CD1c-positive myeloid dendritic cell (primary cell): ENCODE results near the gene LMF2.

Source experiments
- DNase-seq: peaks from one replicate; pipeline ENCODE4 v3.0.0-alpha.2; 2016; ENCODE audit errors: extremely low spot score

Gene LMF2, protein sequence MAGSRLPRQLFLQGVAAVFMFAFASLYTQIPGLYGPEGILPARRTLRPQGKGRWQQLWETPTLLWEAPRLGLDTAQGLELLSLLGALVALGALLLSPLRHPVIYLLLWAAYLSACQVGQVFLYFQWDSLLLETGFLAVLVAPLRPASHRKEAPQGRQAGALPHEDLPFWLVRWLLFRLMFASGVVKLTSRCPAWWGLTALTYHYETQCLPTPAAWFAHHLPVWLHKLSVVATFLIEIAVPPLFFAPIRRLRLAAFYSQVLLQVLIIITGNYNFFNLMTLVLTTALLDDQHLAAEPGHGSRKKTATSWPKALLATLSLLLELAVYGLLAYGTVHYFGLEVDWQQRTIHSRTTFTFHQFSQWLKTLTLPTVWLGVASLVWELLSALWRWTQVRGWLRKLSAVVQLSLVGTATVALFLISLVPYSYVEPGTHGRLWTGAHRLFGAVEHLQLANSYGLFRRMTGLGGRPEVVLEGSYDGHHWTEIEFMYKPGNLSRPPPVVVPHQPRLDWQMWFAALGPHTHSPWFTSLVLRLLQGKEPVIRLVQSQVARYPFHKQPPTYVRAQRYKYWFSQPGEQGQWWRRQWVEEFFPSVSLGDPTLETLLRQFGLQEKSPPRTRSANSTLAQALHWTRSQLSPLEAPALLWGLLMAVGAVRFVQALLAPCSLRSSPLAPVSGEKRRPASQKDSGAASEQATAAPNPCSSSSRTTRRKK

DNA sequence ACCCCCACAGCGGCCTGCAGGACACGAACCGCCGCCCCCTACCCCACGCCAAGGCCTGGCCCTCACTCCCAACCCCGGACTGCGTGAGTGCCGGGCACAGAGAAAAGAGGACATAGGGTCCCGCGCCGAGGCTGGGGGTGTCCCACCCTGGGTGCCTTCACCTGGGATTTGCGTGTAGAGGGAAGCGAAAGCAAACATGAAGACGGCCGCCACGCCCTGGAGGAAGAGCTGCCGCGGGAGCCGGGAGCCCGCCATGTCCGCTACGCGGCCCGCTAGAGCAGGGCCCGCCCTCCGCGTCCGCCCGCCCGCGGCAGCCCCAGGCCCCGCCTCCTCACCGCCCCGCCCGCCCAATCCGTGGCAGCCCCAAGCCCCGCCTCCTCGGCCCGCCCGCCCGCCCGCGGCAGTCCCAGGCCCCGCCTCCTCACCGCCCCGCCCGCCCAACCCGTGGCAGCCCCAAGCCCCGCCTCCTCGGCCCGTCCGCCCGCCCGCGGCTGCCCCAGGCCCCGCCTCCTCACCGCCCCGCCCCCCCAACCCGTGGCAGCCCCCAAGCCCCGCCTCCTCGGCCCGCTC, at the start of gene LMF2:
Gene LMF2 (minus strand): TSS at position 282 of the 570 bp plus-strand sequence. CDS start 27 bp downstream, at position 255.
- DNase-seq = no peak

DNA sequence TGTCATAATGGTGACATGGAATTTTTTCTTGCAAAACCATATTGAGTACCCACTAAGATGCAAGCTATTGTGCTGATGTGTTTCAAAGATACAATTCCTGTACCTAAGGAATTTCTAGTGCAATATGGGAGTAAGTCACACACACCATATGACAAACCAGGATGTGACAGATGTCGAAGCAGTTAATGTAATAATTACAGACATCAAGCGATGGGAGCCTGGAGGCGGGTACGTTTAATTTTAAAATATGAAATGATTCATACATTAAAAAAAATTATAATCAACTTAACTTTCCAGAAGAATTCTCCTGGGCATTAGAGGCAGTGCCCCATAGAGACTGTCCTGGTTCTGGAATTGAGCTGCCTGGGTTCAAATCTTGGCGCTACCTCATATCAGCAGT, 49.2 kb upstream of the LMF2 start:
- DNase-seq = no peak

DNA sequence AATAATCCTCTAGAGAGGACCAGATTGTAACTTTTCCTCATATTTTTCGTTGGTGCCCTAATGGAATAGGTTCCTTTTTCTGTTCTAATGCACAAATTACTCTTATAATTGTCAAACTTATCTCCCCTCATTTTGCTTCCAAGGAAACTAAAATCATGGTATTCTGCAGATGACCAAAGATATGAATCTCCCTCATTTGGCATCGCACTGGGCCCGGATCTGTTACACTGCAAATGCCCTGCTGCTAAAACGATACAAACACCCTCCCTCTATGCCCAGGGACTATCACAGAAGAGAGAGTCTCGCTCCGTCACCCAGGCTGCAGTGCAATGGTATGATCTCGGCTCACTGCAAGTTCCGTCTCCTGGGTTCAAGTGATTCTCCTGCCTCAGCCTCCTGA, 45.8 kb upstream of the LMF2 start:
- no peak for DNase-seq

DNA sequence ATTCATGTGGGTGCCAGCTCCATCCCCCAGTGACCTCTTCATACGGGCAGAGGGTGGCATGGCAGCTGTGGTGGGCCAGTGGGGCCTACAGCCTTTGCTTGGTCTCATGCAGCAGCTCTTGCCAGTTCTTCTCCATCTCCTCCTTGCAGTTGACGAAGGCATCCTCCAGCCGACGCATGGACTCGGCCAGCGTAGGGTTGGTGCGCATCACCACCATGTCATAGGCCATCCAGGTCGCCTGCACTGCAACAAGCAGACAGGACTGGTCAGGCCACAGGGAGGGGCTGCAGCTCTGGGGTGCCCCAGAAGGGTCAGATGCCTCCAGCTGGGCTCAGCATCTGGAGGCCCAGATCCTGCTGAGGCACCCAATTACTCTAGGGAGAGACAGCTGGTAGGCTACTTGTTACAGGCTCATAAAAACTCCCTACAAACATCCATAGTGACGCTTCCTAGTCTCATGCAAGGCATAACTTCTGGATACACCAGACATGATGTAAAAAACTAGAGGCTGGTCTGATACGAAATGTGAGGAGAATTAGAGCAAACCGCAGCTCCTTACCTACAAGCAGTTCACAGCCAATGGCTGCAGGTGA, 43.8 kb upstream of the LMF2 start:
- no peak for DNase-seq

DNA sequence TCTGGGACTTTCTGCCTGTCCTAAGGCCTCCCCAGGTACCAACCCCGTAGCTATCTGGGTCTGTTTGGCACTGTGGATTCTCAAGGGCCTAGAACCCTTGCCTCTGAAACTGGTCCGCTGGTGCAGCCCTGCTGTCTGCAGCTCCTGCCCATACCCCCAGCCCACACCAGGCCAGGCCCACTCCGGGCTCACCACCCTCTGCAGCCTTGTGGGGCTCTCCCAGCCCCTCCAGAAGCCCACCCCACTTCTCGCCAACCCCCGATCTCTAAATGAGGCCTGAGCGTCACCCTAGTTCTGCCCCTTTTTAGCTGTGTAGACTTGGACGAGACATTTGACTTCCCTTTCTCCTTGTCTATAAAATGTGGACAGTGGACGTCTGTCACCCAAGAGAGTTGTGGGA, 42.9 kb upstream of the LMF2 start:
- no peak for DNase-seq

DNA sequence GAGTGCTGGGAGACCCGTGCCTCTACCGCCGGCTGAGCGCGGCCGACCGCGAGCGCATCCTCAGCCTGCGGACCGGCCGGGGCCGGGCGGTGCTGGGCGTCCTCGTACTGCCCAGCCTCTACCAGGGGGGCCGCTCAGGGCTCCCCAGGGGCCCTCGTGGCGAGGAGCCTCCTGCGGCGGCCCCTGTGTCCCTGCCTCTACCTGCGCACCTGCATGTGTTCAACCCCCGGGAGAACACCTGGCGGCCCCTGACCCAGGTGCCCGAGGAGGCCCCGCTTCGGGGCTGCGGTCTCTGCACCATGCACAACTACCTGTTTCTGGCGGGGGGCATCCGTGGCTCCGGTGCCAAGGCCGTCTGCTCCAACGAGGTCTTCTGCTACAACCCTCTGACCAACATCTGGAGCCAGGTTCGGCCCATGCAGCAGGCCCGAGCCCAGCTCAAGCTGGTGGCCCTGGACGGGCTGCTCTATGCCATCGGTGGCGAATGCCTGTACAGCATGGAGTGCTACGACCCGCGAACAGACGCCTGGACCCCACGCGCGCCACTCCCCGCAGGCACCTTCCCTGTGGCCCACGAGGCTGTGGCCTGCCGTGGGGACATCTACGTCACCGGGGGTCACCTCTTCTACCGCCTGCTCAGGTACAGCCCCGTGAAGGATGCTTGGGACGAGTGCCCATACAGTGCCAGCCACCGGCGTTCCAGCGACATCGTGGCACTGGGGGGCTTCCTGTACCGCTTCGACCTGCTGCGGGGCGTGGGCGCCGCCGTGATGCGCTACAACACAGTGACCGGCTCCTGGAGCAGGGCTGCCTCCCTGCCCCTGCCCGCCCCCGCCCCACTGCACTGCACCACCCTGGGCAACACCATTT, 41.7 kb upstream of the LMF2 start:
- no peak for DNase-seq

DNA sequence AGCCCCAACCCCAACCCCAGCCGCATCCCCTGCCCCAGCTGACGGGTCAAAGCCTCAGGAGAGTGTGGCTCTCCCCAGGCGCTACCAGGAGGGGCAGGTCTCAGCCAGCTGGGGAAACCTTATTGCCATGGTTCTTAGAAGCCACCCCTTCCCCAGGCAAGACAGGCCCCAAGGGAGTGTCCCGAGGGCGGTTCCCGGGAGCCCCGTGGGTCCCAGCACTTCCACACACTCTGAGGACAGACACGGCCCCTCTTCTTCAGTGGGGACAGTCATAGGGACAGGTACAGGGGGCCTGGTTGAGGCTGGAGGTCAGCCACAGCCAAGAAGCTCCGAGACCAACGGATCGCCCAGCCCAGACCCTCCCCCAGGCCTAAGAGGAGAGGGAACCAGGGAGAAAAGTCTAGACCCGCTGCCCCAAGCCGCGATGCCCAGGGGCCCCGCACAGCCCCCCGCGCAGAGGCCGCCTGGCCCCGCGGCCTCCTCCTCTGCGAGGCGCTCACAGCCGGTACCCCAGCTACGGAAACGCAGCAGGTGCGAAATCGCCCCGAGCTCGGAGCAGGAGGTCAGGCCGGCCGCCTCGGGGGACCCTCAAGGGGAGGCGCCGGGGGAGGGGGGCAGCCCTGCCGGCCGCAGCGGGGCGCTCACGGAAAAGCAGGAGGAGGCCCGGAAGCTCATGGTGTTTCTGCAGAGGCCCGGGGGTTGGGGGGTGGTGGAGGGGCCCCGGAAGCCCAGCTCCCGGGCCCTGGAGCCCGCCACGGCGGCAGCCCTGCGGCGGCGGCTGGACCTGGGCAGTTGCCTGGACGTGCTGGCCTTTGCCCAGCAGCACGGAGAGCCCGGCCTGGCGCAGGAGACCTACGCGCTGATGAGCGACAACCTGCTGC, 40.8 kb upstream of the LMF2 start:
- no peak for DNase-seq

DNA sequence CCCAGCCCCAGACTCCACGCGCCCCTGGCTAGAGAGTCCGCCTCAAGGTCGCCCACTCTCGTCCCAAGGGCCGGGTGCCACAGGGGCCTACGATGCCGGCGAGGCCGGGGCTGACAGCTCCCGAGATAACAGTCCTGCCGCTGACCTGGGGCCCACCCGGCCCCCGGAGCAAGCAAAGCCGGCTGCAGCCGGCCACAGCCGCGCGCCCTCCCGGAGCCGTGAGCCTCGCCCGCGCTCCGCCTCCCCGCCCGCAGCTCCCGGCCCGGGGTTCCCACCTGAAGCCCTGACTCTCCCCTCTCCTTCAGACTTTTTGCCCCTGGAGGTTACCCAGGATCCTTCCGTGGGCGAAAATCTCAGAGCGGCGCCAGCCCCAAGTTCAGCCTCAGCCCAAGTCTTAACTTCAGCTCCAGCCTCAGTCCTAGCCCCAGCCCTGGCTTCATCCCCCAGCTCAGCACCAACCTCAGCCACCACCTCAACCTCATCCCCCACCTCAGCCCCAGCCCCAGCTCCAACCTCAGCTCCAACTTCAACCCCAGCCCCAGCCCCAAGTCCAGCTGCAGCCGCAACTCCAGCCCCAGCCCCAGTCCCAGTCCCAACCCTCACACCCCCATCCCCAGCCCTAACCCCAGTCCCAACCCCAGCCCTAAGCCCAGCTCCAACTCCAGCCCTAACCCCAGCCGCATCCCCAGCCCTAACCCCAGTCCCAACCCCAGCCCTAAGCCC, 39.9 kb upstream of the LMF2 start:
- DNase-seq = no peak

DNA sequence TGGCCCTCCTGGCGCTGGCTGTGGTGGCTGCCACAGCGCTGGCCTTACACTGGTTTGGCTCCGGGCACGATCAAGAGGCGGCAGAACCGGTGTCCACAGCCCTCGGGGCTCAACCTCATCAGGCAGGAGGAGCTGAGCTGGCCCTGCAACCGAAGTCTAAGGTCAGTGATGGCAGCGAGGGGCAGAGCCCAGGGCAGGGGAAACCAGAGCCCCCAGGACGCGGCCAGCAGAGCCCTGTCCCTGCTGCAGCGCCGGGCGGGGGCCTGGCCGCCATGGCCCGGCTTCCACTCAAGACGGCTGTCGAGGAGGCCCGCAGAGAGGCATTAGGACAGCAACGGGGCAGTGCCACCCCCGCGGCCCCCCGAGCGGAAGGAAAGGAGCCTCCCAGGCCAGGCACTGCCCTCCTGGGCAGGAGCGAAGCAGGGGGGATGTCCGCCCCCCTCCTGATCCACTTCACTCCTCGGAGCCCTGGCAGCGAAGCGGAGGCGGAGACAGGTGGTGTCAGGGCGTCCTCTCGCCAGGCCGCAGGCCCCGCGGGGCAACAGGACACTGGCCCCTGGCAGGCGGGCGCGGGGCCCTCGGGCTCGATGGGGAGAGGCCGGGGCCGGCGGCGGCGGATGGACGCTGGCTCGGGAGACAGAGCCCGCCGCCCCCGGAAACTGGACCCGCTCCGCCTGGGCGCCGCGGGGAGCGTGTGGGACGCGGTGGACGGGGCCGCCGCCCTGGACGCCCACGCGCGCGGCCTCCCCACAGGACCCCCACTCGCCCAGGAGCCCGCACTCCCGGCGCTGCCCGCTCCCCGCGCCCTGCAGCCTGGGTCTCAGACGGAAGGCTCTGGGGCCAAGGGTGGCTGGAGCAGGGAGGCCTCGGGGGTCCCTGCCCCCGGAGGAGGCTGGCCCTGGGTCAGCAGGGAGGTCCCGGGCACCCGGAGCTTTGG, 39.1 kb upstream of the LMF2 start:
- DNase-seq = no peak

DNA sequence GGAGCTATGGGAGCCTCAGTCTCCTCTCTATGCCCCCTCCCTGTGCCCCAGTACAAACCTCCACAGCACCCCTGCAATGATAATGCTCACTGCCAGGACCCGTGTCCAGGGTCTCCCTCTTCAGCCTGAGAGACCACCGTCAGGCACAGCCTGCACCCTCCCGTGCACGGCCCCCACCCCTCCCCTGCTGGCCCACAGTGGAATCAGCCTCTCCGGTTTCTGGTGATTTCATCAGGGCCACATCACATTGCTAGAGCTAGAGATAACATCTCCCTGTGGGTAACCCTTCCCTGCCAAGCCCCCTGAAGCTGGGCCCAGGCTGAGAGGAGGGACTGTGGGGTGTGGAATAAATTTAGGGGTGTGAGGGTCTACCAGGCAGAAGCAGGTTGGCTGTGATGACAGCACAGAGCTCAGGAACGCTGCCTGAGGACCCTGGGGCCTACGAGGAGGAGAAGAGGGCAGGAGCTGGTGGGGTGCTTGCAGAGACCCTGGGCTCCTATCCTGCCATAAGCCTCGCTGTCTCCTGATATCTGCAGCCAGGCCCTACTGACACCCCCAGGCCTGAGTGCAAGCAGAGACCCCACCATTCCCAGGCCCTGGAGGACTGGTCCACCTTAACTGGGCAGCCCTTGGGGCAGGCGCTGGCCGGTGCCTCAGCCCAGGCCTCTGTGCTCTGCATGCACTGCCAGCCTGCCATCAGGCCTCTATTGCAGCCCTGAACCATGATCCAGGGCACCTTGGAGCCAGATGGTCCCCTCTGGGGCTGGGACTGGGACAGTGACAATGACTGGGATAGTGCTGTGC, 38.2 kb upstream of the LMF2 start, which contains the start of gene KLHDC7B:
Gene KLHDC7B (plus strand): TSS at position 378 of the 804 bp plus-strand sequence. CDS start 345 bp downstream, at position 723.
- no peak for DNase-seq

DNA sequence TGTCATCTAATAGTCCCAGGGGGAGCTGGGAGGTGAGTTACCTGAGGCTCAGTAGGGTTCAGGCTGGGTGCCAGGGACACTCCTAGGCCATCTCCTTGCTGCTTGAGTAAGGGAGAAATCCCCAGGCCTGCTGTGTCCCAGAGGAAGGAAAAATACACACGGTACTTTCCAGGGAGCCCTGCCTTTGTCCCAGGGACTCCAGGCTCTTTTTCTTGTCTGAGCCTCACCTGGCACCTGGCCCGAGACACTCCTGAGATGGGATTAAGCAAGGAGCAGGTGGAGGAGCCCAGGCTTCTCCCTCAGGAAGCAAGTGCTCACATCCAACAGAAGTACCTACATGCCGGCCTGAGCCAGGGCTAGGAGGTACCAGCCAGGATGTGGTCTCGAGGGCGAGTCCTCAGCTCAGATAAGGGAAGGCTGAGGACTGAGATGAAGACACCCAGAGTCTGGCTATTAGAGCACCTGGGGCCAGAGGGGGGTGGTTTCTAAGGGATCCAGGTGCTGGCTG, 37.3 kb upstream of the LMF2 start:
- DNase-seq = no peak

DNA sequence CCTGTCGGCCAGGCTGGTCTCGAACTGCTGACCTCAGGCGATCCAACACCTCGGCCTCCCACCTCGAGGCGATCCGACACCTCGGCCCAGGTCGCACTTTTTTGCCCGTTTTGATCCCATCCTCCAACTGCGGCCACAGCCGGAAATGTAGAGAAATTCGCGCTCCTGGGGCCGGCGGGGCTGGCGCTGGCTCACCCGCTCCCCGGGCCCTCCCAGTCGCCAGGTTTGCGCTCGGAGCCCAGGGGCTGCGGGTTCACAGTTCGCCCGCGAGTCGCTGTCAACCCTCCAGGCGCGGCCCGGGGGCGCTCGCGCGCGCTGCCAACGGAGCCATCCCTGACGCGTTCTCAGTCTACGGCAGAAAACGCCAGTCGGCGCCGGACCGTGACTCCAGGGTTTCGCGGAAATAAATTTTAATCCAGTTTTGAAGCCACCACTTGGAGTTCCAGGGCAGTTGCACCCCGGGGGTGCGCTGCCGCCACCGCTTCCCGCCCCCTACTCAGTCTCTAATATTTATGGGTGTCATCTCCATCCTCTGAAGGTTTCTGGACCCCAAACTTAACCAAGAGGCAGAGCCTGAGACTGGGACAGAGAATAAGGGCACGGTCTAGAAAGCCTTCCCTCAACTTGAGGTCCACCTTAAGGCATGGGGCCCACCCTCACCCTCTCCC, 36.7 kb upstream of the LMF2 start:
- peak; percentile 89 for DNase-seq

DNA sequence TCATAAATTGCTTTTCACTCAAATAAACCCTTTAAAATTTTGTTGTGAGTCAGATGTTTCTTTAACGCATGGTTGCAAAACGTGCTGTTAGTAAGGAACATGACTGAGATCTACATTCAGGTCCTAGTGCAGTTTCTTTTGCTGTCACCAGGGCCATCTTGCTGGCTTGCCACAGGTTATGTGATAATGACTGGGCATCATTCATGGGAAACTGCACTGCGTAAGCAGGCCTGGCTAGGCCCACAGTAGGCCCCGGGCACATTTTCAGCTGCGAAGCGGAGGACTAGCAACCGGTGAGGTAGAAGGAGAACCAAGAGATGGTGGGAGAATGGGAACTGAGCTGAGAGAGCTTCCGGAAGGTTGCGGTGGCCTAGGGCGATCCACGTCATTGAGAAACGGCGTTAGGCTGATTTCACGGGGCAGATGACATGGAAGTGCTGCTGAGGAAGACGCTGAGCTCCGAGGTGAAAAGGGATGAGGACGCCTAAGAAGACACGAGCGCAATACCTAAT, 35.0 kb upstream of the LMF2 start:
- DNase-seq = peak; percentile 97

DNA sequence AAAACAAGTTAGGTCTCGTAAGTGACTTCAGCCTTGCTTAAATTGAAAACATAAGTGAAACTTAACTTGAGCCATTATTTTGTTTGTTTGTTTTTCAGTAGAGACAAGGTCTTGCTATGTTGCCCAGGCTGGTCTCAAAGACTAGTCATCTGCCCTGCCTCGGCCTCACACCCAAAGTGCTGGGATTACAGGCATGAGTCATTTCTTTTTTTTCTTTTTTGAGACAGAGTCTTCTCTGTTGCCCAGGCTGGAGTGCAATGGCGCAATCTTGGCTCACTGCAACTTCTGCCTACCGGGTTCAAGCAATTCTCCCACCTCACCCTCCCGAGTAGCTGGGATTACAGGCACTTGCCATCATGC, 34.1 kb upstream of the LMF2 start:
- DNase-seq = peak; percentile 93

DNA sequence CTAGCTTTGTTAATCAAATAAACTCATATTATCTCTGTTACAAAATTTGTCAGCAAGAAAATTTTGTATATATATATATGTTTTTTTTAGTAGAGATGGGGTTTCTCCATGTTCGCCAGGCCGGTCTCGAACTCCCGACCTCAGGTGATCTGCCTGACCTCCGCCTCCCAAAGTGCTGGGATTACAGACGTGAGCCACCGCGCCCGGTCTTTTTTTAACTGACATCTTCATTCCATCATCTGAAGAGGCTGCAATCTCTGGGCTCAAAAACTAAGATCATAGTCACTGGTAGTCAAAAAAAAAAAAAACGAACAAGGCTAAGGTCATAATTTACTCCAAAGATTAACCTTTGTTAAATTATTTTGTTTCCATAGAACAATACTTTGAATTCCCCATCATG, 32.9 kb upstream of the LMF2 start:
- no peak for DNase-seq

DNA sequence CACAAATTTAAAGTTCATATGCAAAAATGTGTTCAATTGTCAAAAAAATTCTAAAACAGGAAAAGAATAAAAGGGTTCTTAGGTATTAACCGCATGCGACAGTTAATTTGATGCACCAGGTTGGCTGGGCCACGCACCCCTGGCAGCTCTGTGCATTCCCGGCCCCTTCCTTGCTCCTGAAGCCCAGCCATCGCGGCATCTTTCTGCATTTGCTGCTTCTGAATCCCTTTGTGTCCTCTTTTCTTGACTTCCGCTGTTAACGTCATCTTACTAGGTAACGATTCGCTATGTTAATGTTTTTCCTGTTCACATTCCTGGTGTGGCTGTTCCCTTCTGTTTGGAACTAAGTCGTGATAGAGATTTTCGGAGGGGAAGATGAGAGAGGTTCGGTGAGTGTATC, 30.3 kb upstream of the LMF2 start:
- DNase-seq = peak; percentile 33

DNA sequence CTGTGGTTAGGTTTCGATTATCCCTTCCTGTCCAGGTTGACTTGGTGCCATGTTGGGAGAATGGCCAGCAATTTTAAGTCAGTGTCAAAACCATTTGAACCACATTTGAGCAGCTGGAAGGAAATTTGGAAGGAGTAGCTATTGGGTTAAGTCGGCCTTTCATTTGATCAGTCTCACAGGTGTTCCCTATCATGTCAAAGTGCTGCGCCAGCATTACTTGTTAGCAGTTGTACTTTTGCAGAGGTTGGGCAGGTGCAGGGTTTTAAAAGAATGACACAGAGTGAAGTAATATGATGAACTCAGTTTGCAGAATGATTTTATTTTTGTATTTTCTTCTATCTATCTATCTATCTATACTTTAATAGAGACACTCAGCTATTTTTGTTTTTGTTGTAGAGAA, 28.7 kb upstream of the LMF2 start:
- DNase-seq = no peak
